ENCODE results near the gene GPSM3.
"Not testable (repeated sequence)": the region's sequence is repeated elsewhere in the genome, so short reads cannot be mapped to it uniquely, and the experiment has no call there.

GPSM3 gene

DNA sequence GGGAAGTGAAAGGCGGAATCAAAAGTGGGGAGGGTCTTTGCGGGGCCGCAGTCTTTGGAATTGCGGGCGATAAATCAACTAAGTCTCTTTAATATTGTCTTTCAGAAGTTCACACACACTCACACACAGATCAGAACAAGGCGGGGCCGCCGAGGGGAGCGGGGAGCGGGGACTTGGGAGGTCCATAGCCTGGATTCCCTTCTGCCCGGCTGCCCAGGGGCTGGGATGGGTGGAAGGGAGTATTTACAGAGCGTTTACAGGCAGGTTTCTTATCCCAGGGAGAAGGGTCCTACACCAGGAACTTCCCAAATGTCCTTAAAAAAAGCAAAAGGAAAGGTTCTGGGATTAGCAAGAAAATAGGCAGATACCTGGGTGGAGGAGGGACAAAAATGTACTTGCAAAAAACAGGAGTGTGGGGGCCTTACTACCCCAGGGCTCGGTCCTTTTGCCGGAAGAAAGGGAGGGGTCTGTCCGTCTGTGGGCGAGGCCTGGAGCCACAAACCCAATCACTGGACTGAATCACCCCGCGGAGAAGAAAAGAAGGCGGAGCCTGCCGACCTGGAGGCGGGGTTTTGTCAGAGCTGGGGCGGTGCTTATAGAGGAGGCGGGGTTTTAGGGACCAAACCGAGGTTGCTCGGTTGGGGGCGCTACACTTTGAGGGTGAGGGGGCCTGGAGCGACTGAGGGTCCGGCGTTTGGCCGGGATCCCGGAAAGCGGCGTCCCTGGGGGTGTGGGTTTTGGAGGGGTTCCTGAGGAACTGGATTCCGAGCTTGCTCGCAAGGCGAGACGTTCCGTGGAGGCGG is 44.0 kb downstream of the GPSM3 start:
- no peak for DNase-seq

DNA sequence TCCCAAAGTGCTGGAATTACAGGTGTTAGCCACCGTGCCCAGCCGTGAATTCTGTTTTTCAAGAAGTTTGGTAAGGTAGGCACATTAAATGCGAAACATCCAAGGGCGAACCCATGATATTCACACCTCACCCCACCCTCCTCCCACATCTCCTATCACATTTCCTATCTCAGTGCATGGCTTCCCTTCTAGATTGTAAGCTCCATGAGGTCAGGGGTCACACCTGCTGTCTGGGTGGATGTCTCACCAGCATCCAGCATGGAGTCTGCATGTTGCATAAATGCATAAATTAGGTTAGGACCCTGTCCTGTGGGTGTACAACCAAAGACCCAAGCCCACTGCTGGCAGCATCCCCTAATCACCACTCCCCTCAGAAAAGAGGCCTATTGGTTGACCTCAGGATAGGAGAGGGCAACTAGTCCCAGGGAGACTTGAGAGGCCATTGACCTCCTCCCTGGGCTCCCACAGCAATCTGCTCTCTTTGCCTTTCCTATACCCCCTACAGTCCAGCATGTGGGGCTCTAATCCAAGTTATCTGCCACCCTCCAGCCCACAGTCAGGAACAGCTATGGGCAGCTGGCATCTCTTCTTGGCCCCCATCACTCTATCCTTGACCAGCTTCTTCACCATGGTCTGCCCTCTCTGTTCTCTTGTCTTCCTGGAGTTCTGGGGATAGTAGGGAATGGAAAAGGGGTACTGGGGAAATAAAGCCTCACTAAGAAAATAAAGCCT is 44.9 kb downstream of the GPSM3 start:
- DNase-seq, result no peak

DNA sequence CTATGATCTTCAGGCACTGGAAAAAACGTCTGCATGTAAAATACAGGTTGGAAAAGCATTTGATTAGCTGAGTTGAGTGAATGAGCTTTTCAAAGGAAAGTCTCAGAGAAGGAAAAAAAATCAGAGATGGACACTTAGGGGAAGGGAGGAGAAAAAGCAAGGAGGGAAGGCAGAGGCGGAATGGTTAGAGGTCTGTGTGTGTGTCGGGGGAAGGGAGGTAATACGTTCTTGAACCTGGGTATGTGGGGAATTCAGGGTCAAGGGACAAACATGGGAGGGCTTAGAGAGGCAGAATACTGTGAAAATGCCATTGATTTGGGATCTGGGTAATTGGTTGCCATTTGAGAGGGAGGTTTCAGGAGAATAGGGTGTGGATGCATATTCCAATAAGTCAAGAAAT is 45.8 kb downstream of the GPSM3 start:
- no peak for DNase-seq

DNA sequence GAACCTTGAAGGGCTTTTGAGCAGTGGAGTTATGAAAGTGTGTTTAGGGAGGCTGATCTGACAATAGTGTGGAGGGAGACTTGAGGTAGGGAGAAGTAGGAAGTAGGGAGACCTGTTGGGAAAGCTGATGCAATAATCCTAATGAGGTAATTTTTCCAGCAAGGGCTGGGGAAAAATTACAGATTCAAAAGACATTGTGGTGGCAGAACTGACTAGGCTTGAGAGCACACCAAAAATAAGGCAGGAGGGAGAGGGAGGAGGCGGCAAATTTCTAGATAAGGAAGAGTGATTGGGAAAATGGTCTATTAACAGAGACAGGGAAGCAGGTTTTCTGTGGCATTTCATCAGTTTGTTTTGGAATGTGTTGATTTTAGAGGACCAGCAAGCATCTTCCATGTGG is 46.2 kb downstream of the GPSM3 start:
- no peak for DNase-seq

DNA sequence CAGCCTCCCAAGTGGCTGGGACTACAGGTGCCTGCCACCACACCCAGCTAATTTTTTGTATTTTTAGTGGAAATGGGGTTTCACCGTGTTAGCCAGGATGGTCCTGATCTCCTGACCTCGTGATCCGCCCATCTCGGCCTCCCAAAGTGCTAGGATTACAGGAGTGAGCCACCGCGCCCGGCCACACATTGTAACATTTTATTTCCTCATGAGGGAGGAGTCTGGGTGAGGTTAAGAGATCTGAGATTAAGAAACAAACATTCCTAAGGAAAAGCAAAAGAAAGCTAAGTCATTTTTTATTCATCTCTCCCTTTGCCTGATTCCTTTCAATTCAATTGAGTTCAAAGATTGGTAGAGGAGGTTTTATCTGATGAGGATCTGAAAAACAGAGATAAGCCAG is 48.2 kb downstream of the GPSM3 start:
- DNase-seq, result not testable (repeated sequence)

All from NCI-H510A (cell line).